IPS-20b (cell line): ENCODE results near the gene LRP11.

ENCODE experiments used
- H3K27ac ChIP-seq: one replicate; pipeline ENCODE4 v1.5.1; 2013; ENCODE audit warnings: low read length
- H3K27me3 ChIP-seq: 2 replicates; pipeline ENCODE4 v1.6.1; 2013; ENCODE audit warnings: mild to moderate bottlenecking, low read length, inconsistent platforms; ENCODE audit not compliant: insufficient read depth
- H3K36me3 ChIP-seq: 2 replicates; pipeline ENCODE4 v1.6.1; 2013; ENCODE audit warnings: low read depth, mild to moderate bottlenecking, inconsistent platforms, low read length, moderate library complexity; ENCODE audit not compliant: insufficient read depth
- H3K4me1 ChIP-seq: 2 replicates; pipeline ENCODE4 v1.6.1; 2013; ENCODE audit warnings: mild to moderate bottlenecking, control low read depth, inconsistent platforms, low read length, moderate library complexity; ENCODE audit not compliant: insufficient read depth
- H3K4me3 ChIP-seq: 2 replicates; pipeline ENCODE4 v1.5.1; 2013; ENCODE audit warnings: mild to moderate bottlenecking, low read length, inconsistent platforms
- H3K9ac ChIP-seq: 2 replicates; pipeline ENCODE4 v1.6.1; 2013; ENCODE audit warnings: low read depth, mild to moderate bottlenecking, inconsistent platforms, low read length, moderate library complexity
- H3K9me3 ChIP-seq: 2 replicates; pipeline ENCODE4 v1.6.1; 2013; ENCODE audit warnings: mild to moderate bottlenecking, low read depth, low read length, inconsistent platforms; ENCODE audit not compliant: insufficient read depth

The LRP11 gene

GRCh38 chr6:149820506-149820905 lies 43.7 kb downstream of the LRP11 start:
- H3K4me3 ChIP-seq, result no peak overlapping the region
- H3K9ac ChIP-seq, result no peak overlapping the region
- H3K27ac ChIP-seq, result no peak overlapping the region
- H3K27me3 ChIP-seq, result no peaks in the 10 kb centered on the region
- H3K4me1 ChIP-seq, result no peaks in the 10 kb centered on the region
- no peaks in the 10 kb centered on the region for H3K36me3 ChIP-seq
- no peaks in the 10 kb centered on the region for H3K9me3 ChIP-seq

DNA sequence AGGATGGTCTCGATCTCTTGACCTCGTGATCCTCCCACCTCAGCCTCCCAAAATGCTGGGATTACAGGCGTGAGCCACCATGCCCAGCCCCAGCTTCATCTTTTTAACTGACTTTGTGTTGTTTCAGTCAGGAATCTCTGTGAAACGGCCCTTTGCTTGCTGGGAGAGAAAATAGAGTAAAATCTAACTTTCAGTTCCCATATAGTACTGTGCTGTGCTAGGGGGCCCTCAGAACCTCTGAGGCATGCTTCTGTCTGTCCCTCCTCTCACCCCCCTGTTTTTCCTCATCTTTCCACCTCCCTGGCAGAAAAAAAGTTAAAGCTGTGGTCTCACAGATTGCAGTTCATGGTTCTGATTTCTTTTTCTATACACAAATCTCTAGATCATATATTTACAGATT lies 48.4 kb downstream of the LRP11 start:
- Histone ChIP-seq H3K4me1 (no peaks in the 10 kb centered on the region), H3K4me3 (no peak overlapping the region), H3K27me3 (no peaks in the 10 kb centered on the region), H3K9me3 (no peaks in the 10 kb centered on the region), H3K36me3 (peaks cover 7% of the 10 kb centered on the region; the same call in 1 of the 2 replicates), H3K9ac (no peak overlapping the region), H3K27ac (no peak overlapping the region)

DNA sequence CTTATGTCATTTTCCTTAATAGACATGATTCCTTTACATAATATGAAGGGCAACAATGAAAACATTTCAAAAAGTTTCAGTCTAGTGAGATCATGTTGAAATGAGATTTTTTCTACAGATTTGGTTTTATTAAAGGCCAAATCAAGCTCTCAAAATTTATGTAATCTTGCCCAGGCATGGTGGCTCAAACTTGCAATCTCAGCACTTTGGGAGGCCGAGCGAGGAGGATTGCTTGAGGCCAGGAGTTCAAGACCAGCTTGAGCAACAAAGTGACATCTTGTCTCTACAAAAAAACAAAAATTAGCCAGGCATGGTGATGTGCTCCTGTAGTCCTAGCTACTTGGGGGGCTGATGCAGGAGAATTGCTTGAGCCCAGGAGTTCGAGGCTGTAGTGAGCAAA lies 50.8 kb downstream of the LRP11 start:
- Histone ChIP-seq H3K27ac (no peak overlapping the region), H3K4me3 (no peak overlapping the region), H3K9ac (no peak overlapping the region), H3K4me1 (no peaks in the 10 kb centered on the region), H3K36me3 (peaks cover 12% of the 10 kb centered on the region; the same call in 1 of the 2 replicates), H3K27me3 (no peaks in the 10 kb centered on the region), H3K9me3 (no peaks in the 10 kb centered on the region)

- no peaks in the 10 kb centered on the region for H3K27me3 ChIP-seq
- H3K36me3 ChIP-seq, result peaks cover 12% of the 10 kb centered on the region; the same call in 1 of the 2 replicates
- H3K9ac ChIP-seq, result no peak overlapping the region
- H3K9me3 ChIP-seq, result no peaks in the 10 kb centered on the region
- no peaks in the 10 kb centered on the region for H3K4me1 ChIP-seq
- no peak overlapping the region for H3K4me3 ChIP-seq
- no peak overlapping the region for H3K27ac ChIP-seq
Measured at GRCh38 chr6:149809798-149810197, 54.4 kb downstream of the LRP11 start.

DNA sequence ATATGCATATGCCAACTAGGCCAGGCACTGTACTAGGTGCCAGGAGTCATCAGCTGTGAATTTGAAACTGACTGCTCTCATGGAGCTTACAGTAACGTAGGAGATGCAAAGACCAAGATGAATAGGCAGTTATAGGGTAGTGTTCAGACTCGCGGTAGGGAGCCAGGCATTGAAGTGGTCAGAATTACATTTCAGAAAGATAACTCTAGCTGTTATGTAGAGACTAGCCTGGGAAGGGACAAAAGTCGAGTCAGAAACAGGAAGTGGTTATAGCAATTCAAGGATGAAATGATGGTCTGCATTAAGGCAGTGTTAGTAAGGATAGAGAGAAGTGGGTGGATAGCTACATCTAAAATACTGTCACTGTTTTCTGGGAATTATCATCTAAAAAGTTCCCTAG lies 58.0 kb downstream of the LRP11 start:
- no peaks in the 10 kb centered on the region for H3K9me3 ChIP-seq
- H3K4me3 ChIP-seq, result no peak overlapping the region
- H3K27me3 ChIP-seq, result no peaks in the 10 kb centered on the region
- H3K27ac ChIP-seq, result no peak overlapping the region
- H3K9ac ChIP-seq, result no peak overlapping the region
- H3K4me1 ChIP-seq, result no peaks in the 10 kb centered on the region
- H3K36me3 ChIP-seq, result peaks cover 19% of the 10 kb centered on the region

GRCh38 chr6:149783551-149783950 lies 80.6 kb downstream of the LRP11 start:
- Histone ChIP-seq H3K9ac (no peak overlapping the region), H3K9me3 (no peaks in the 10 kb centered on the region), H3K27me3 (no peaks in the 10 kb centered on the region), H3K36me3 (peaks cover 35% of the 10 kb centered on the region; the same call in 1 of the 2 replicates), H3K27ac (no peak overlapping the region), H3K4me3 (no peak overlapping the region), H3K4me1 (no peaks in the 10 kb centered on the region)

- Histone ChIP-seq H3K9me3 (no peaks in the 10 kb centered on the region), H3K9ac (no peak overlapping the region), H3K27me3 (no peaks in the 10 kb centered on the region), H3K4me3 (no peak overlapping the region), H3K27ac (no peak overlapping the region), H3K4me1 (no peaks in the 10 kb centered on the region), H3K36me3 (peaks cover 37% of the 10 kb centered on the region; the same call in 1 of the 2 replicates)
Measured at GRCh38 chr6:149782337-149782736, 81.8 kb downstream of the LRP11 start.

- no peaks in the 10 kb centered on the region for H3K9me3 ChIP-seq
- H3K4me1 ChIP-seq, result no peaks in the 10 kb centered on the region
- no peak overlapping the region for H3K9ac ChIP-seq
- H3K36me3 ChIP-seq, result peaks cover 43% of the 10 kb centered on the region; the same call in 1 of the 2 replicates
- no peak overlapping the region for H3K4me3 ChIP-seq
- H3K27ac ChIP-seq, result no peak overlapping the region
- H3K27me3 ChIP-seq, result no peaks in the 10 kb centered on the region
Measured at GRCh38 chr6:149781715-149782114, 82.4 kb downstream of the LRP11 start.

- Histone ChIP-seq H3K27me3 (no peaks in the 10 kb centered on the region), H3K9me3 (no peaks in the 10 kb centered on the region), H3K27ac (no peak overlapping the region), H3K9ac (no peak overlapping the region), H3K4me3 (no peak overlapping the region), H3K36me3 (peaks cover 52% of the 10 kb centered on the region; the same call in 1 of the 2 replicates), H3K4me1 (no peaks in the 10 kb centered on the region)
Measured at GRCh38 chr6:149779644-149779963, 84.6 kb downstream of the LRP11 start.

DNA sequence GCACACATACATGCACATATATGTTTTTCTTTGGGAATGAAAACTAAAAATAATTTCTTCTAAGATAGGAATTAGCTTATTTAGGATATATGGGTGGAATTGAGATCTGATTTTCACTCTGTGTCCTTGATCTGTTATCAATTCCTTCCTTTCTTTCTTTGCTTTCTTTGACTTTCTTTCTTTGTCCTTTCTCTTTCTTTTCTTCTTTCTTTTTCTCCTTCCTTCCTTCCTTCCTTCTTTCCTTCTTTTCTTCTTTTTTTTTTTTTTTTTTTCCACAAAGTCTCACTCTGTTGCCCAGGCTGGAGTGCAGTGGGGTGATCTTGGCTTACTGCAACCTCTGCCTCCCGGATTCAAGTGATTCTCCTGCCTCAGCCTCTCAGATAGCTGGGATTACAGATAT lies 86.5 kb downstream of the LRP11 start:
- Histone ChIP-seq H3K4me1 (no peaks in the 10 kb centered on the region), H3K4me3 (no peak overlapping the region), H3K27ac (no peak overlapping the region), H3K9me3 (no peaks in the 10 kb centered on the region), H3K9ac (no peak overlapping the region), H3K27me3 (no peaks in the 10 kb centered on the region), H3K36me3 (peaks cover 44% of the 10 kb centered on the region; the same call in 1 of the 2 replicates)

- Histone ChIP-seq H3K36me3 (peaks cover 31% of the 10 kb centered on the region), H3K4me3 (no peak overlapping the region), H3K27me3 (no peaks in the 10 kb centered on the region), H3K9ac (no peak overlapping the region), H3K4me1 (no peaks in the 10 kb centered on the region), H3K9me3 (no peaks in the 10 kb centered on the region), H3K27ac (no peak overlapping the region)
Measured at GRCh38 chr6:149771925-149772324, 92.2 kb downstream of the LRP11 start.

- 0 out of 2 replicates have a peak, but pooled peaks cover 2% of the 10 kb centered on the region for H3K9me3 ChIP-seq
- no peak overlapping the region for H3K4me3 ChIP-seq
- peaks cover 31% of the 10 kb centered on the region for H3K36me3 ChIP-seq
- no peaks in the 10 kb centered on the region for H3K27me3 ChIP-seq
- no peaks in the 10 kb centered on the region for H3K4me1 ChIP-seq
- no peak overlapping the region for H3K9ac ChIP-seq
- no peak overlapping the region for H3K27ac ChIP-seq
Measured at GRCh38 chr6:149771185-149771584, 93.0 kb downstream of the LRP11 start.

- Histone ChIP-seq H3K36me3 (peaks cover 30% of the 10 kb centered on the region), H3K9ac (no peak overlapping the region), H3K4me3 (no peak overlapping the region), H3K4me1 (no peaks in the 10 kb centered on the region), H3K27ac (no peak overlapping the region), H3K27me3 (no peaks in the 10 kb centered on the region), H3K9me3 (peaks cover 6% of the 10 kb centered on the region; the same call in 1 of the 2 replicates)
Measured at GRCh38 chr6:149769676-149770075, 94.5 kb downstream of the LRP11 start.
